ENCODE measurements around the gene TCEA3. TPM values are rescaled to one million over a fixed set of nuclear protein-coding genes. Genes with fewer than 3 reads are reported as not detected.

The TCEA3 gene
- total and polyA plus RNA-seq, 2 donors (not counting 3 experiments of a cell fraction or from before 2014, with no cell fraction given): 1.5 to 3.7 TPM

DNA sequence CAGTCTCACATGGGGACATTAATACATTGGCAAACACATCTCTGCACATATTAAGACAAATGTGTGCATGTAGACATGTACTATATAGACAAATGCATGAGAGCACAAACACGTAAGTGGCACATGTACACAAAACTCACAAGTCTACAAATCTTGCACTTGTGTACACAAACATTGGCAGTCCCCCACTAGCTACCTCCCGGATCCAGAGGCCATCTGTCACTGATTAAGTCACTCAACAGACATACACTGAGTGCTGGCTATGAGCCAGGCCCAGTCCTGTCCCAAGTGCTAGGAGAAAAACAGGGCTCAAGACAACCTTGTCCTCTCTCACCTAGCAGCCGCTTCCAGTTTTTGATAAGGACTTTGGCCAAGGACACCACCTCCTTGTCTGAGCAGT, 7.0 kb downstream of the TCEA3 start:
- dilution Hi-C loops (cut with MboI; ENCODE audit: extremely low pct_ligation_motif_present, low sequenced_read_pairs) (no loop called here), intact Hi-C loops (cut with micrococcal nuclease) (no loop called here)
- Histone ChIP-seq H3K9ac (replicated peaks; ENCODE audit: extremely low read depth, insufficient read depth, low read length) (no peak overlapping the region), H3K4me3 (replicated peaks in 1 of 3; ENCODE audit: insufficient read depth in 1 of 3, low read depth in 1 of 3, low read length in 3 of 3) (no peak overlapping the region), H4K20me1 (replicated peaks; ENCODE audit: control insufficient read depth, extremely low read depth, insufficient read depth, low read length) (no peaks in the 10 kb centered on the region), H3K36me3 (ENCODE audit: control insufficient read depth in 2 of 2, extremely low read depth in 1 of 2, insufficient read depth in 2 of 2, low read length in 2 of 2) (no peaks in the 10 kb centered on the region), H3K4me1 (ENCODE audit: control insufficient read depth, extremely low read depth, insufficient read depth, low read length) (peaks cover 5% of the 10 kb centered on the region), H3K79me2 (ENCODE audit: control insufficient read depth, insufficient read depth, low read length) (no peaks in the 10 kb centered on the region), H3K27ac (ENCODE audit: insufficient read depth, low read depth, low read length) (no peak overlapping the region), H2AFZ (ENCODE audit: low read depth, low read length) (no peak overlapping the region), H3K9me1 (replicated peaks; ENCODE audit: control insufficient read depth, extremely low read depth, insufficient read depth, low read length) (no peaks in the 10 kb centered on the region), H3K4me2 (ENCODE audit: insufficient read depth, low read length) (no peak overlapping the region), H3K9me3 (replicated peaks; ENCODE audit: control insufficient read depth, insufficient read depth, low read length) (no peaks in the 10 kb centered on the region), H3K27me3 (ENCODE audit: control insufficient read depth in 2 of 2, insufficient read depth in 2 of 2, low read length in 2 of 2) (no peaks in the 10 kb centered on the region)
- FAIRE-seq (no peak), DNase-seq (ENCODE audit: low read depth, low spot score) (no peak)
- POLR2A ChIA-PET: no interaction called here
- CTCF ChIA-PET: interaction anchor here (1.6 kb wide), 1 partner anchor 79 kb away, joined by 4 read pairs; no protein-coding TSS in a partner anchor
- TF ChIP-seq EZH2 (IDR thresholded peaks at IDR 0.05; ENCODE audit: borderline replicate concordance, low read depth, low read length, severe bottlenecking): no peak
- no peak for TF ChIP-seq GATA2 (IDR thresholded peaks at IDR 0.05; ENCODE audit: insufficient read depth, insufficient read length, low read depth, low read length)
- no peak for TF ChIP-seq MYC (IDR thresholded peaks at IDR 0.05; ENCODE audit: low read depth, low read length)
- no peak for TF ChIP-seq POLR2A (IDR thresholded peaks at IDR 0.05; ENCODE audit: low read depth, low read length)
- TF ChIP-seq, protein P1, sequence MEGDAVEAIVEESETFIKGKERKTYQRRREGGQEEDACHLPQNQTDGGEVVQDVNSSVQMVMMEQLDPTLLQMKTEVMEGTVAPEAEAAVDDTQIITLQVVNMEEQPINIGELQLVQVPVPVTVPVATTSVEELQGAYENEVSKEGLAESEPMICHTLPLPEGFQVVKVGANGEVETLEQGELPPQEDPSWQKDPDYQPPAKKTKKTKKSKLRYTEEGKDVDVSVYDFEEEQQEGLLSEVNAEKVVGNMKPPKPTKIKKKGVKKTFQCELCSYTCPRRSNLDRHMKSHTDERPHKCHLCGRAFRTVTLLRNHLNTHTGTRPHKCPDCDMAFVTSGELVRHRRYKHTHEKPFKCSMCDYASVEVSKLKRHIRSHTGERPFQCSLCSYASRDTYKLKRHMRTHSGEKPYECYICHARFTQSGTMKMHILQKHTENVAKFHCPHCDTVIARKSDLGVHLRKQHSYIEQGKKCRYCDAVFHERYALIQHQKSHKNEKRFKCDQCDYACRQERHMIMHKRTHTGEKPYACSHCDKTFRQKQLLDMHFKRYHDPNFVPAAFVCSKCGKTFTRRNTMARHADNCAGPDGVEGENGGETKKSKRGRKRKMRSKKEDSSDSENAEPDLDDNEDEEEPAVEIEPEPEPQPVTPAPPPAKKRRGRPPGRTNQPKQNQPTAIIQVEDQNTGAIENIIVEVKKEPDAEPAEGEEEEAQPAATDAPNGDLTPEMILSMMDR (IDR thresholded peaks at IDR 0.05; ENCODE audit: extremely low read depth in 1 of 2, insufficient read depth in 1 of 2, low read depth in 1 of 2, low read length in 2 of 2): no peak
- TF ChIP-seq, protein P2, sequence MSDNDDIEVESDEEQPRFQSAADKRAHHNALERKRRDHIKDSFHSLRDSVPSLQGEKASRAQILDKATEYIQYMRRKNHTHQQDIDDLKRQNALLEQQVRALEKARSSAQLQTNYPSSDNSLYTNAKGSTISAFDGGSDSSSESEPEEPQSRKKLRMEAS (IDR thresholded peaks at IDR 0.05; ENCODE audit: insufficient read depth, insufficient read length): no peak
- no peak for TF ChIP-seq POLR2AphosphoS5 (IDR thresholded peaks at IDR 0.05; ENCODE audit: insufficient read depth, low read depth, low read length)
- no peak for TF ChIP-seq JUN (IDR thresholded peaks at IDR 0.05; ENCODE audit: borderline replicate concordance, insufficient read depth, insufficient read length, low read depth)
- TF ChIP-seq FOS (IDR thresholded peaks at IDR 0.05; ENCODE audit: borderline replicate concordance, insufficient read depth, low read length): no peak
- no TSS peak for BruUV-seq (replicated peaks)
